ENCODE results near the gene PCMTD2. TPM values are rescaled to one million over a fixed set of nuclear protein-coding genes. Genes with fewer than 3 reads are reported as not detected.
"Not testable (repeated sequence)": the region's sequence is repeated elsewhere in the genome, so short reads cannot be mapped to it uniquely, and the experiment has no call there.

The PCMTD2 gene
- total RNA-seq, 1 donor from 2014 or later, result 104 TPM

- no peak overlapping the region for H3K27ac Mint-ChIP-seq (ENCODE audit: unreplicated experiment)
- no peaks in the 10 kb centered on the region for H3K4me1 Mint-ChIP-seq (ENCODE audit: unreplicated experiment)
- H3K4me3 Mint-ChIP-seq (ENCODE audit: unreplicated experiment), result no peak overlapping the region
- TF ChIP-seq CTCF (IDR thresholded peaks at IDR 0.05; ENCODE audit: unreplicated experiment), result no peak
- H3K9me3 Mint-ChIP-seq (ENCODE audit: unreplicated experiment), result no peaks in the 10 kb centered on the region
- H3K36me3 Mint-ChIP-seq (ENCODE audit: low read depth, unreplicated experiment), result no peaks in the 10 kb centered on the region
- DNase-seq (ENCODE audit: low spot score), result no peak
- H3K27me3 Mint-ChIP-seq (ENCODE audit: unreplicated experiment), result peaks cover 4% of the 10 kb centered on the region
These were observed 23.7 kb upstream of the PCMTD2 start for GRCh38 chr20:64231621-64232550.

- Mint-ChIP-seq H3K4me1 (ENCODE audit: unreplicated experiment) (no peaks in the 10 kb centered on the region), H3K27ac (ENCODE audit: unreplicated experiment) (no peak overlapping the region), H3K27me3 (ENCODE audit: unreplicated experiment) (peaks cover 4% of the 10 kb centered on the region)
These were observed 22.8 kb upstream of the PCMTD2 start for GRCh38 chr20:64232794-64233193.

GRCh38 chr20:64233725-64234124 is 21.8 kb upstream of the PCMTD2 start:
- no peak overlapping the region for H3K4me3 Mint-ChIP-seq (ENCODE audit: unreplicated experiment)
- no peak overlapping the region for H3K27ac Mint-ChIP-seq (ENCODE audit: unreplicated experiment)

More at GRCh38 chr20:64232794-64233193, 22.8 kb upstream of the PCMTD2 start:
- Mint-ChIP-seq H3K9me3 (ENCODE audit: unreplicated experiment) (no peaks in the 10 kb centered on the region), H3K4me3 (ENCODE audit: unreplicated experiment) (no peak overlapping the region), H3K36me3 (ENCODE audit: low read depth, unreplicated experiment) (no peaks in the 10 kb centered on the region)
- TF ChIP-seq CTCF (IDR thresholded peaks at IDR 0.05; ENCODE audit: unreplicated experiment), result no peak
- DNase-seq (ENCODE audit: low spot score), result no peak

GRCh38 chr20:64234291-64234791 is 21.2 kb upstream of the PCMTD2 start:
- no peak overlapping the region for H3K4me3 Mint-ChIP-seq (ENCODE audit: unreplicated experiment)
- no peak for DNase-seq (ENCODE audit: low spot score)
- TF ChIP-seq CTCF (IDR thresholded peaks at IDR 0.05; ENCODE audit: unreplicated experiment), result no peak
- no peaks in the 10 kb centered on the region for H3K4me1 Mint-ChIP-seq (ENCODE audit: unreplicated experiment)
- no peaks in the 10 kb centered on the region for H3K36me3 Mint-ChIP-seq (ENCODE audit: low read depth, unreplicated experiment)
- no peaks in the 10 kb centered on the region for H3K9me3 Mint-ChIP-seq (ENCODE audit: unreplicated experiment)
- no peak overlapping the region for H3K27ac Mint-ChIP-seq (ENCODE audit: unreplicated experiment)
- peaks cover 4% of the 10 kb centered on the region for H3K27me3 Mint-ChIP-seq (ENCODE audit: unreplicated experiment)

More at GRCh38 chr20:64233725-64234124, 21.8 kb upstream of the PCMTD2 start:
- no peak for DNase-seq (ENCODE audit: low spot score)
- no peaks in the 10 kb centered on the region for H3K4me1 Mint-ChIP-seq (ENCODE audit: unreplicated experiment)
- TF ChIP-seq CTCF (IDR thresholded peaks at IDR 0.05; ENCODE audit: unreplicated experiment), result no peak
- no peaks in the 10 kb centered on the region for H3K9me3 Mint-ChIP-seq (ENCODE audit: unreplicated experiment)
- H3K27me3 Mint-ChIP-seq (ENCODE audit: unreplicated experiment), result peaks cover 4% of the 10 kb centered on the region
- no peaks in the 10 kb centered on the region for H3K36me3 Mint-ChIP-seq (ENCODE audit: low read depth, unreplicated experiment)

GRCh38 chr20:64234921-64235565 is 20.5 kb upstream of the PCMTD2 start:
- H3K27me3 Mint-ChIP-seq (ENCODE audit: unreplicated experiment); H3K4me1 Mint-ChIP-seq (ENCODE audit: unreplicated experiment); DNase-seq (ENCODE audit: low spot score); H3K9me3 Mint-ChIP-seq (ENCODE audit: unreplicated experiment); H3K27ac Mint-ChIP-seq (ENCODE audit: unreplicated experiment); H3K4me3 Mint-ChIP-seq (ENCODE audit: unreplicated experiment); H3K36me3 Mint-ChIP-seq (ENCODE audit: low read depth, unreplicated experiment): not testable (repeated sequence)
